ENCODE data around the gene KRT16.

- no peak for TF ChIP-seq CTCF (conservative IDR thresholded peaks at IDR 0.05; ENCODE audit: low read depth, low read length)
- no peak for TF ChIP-seq EZH2 (IDR thresholded peaks at IDR 0.05; ENCODE audit: borderline replicate concordance, low read depth, low read length, poor library complexity, severe bottlenecking)
These were observed 34.0 kb downstream of the KRT16 start for GRCh38 chr17:41578538-41578937.
